OCI-LY3 (cell line): ENCODE results near the gene ZNF555.

Experiments
- CTCF ChIP-seq: fragments of 200-600, 300-600 bp; sonication (generic); IDR thresholded peaks from 2 replicates; pipeline ENCODE4 v1.5.1; 2014; ENCODE audit warnings: antibody characterized with exemption, low read length, low read depth
- EZH2phosphoT487 ChIP-seq: fragments of 200-600 bp; shearing (Covaris generic); IDR thresholded peaks from 2 replicates; pipeline ENCODE4 v1.6.1; 2018; ENCODE audit warnings: antibody characterized with exemption, mixed run types, low read depth

GRCh38 chr19:2858864-2859263 lies 17.6 kb downstream of the ZNF555 start:
- no peak for TF ChIP-seq CTCF
- TF ChIP-seq EZH2phosphoT487, result no peak
